ENCODE measurements around the gene MED20. TPM values are rescaled to one million over a fixed set of nuclear protein-coding genes. Genes with fewer than 3 reads are reported as not detected.
"Not testable (repeated sequence)": the region's sequence is repeated elsewhere in the genome, so short reads cannot be mapped to it uniquely, and the experiment has no call there.

Gene MED20
- total RNA-seq, 1 donor from 2014 or later = 18.3 TPM

DNA sequence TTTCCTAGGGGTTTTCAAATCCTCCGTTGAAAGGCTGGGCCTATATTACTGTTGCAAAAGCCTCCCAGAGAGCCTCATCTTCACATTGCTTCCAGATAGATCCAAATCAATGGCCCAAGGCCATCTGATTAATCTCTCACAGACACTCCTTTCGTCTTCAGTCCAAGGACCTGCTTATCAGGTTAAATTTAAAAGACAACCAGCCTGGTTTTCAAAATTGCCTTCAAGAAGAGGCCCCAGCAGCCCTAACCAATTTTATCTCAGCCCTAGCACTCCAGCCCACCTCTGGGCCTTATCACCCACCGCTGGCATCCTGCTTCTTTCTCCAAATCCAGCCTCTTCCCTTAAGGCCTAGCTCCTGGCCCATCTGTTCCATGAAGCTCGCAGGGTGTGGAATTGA lies 36.2 kb upstream of the MED20 start:
- TF ChIP-seq, protein P1, sequence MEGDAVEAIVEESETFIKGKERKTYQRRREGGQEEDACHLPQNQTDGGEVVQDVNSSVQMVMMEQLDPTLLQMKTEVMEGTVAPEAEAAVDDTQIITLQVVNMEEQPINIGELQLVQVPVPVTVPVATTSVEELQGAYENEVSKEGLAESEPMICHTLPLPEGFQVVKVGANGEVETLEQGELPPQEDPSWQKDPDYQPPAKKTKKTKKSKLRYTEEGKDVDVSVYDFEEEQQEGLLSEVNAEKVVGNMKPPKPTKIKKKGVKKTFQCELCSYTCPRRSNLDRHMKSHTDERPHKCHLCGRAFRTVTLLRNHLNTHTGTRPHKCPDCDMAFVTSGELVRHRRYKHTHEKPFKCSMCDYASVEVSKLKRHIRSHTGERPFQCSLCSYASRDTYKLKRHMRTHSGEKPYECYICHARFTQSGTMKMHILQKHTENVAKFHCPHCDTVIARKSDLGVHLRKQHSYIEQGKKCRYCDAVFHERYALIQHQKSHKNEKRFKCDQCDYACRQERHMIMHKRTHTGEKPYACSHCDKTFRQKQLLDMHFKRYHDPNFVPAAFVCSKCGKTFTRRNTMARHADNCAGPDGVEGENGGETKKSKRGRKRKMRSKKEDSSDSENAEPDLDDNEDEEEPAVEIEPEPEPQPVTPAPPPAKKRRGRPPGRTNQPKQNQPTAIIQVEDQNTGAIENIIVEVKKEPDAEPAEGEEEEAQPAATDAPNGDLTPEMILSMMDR (IDR thresholded peaks at IDR 0.05) = no peak
- ATAC-seq (no peak), DNase-seq (no peak)
- H3K27ac ChIP-seq = no peak overlapping the region
- no peak overlapping the region for H3K4me3 ChIP-seq
- H3K27me3 ChIP-seq = no peaks in the 10 kb centered on the region
- H3K9me3 ChIP-seq = no peaks in the 10 kb centered on the region
- H3K36me3 ChIP-seq = no peaks in the 10 kb centered on the region
- H3K4me1 ChIP-seq = peaks cover 4% of the 10 kb centered on the region
- intact Hi-C loops (cut with DNase I) = no loop called here

DNA sequence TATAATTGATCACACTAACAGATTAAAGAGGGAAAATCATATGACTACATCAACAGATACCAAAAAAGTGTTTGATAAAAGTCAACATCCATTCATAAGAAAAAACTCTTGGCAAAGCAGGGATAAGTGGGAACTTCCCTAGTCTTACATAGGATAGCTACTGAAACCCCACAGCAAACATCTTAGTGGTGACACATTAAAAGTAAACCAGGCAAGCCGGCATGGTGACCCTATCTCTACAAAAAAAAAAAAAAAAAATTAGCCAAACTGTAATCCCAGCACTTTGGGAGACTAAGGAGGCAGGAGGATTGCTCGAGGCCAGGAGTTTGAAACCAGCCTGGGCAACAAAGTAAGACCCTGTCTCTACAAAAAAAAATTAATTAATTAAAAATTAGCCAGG lies 34.5 kb upstream of the MED20 start:
- Histone ChIP-seq H3K36me3 (no peaks in the 10 kb centered on the region), H3K4me3 (no peak overlapping the region), H3K4me1 (no peaks in the 10 kb centered on the region), H3K9me3 (no peaks in the 10 kb centered on the region), H3K27ac (no peak overlapping the region), H3K27me3 (no peaks in the 10 kb centered on the region)
- intact Hi-C loops (cut with DNase I) = no loop called here
- DNase-seq (no peak), ATAC-seq (no peak)
- TF ChIP-seq, protein P1 (IDR thresholded peaks at IDR 0.05) = no peak

DNA sequence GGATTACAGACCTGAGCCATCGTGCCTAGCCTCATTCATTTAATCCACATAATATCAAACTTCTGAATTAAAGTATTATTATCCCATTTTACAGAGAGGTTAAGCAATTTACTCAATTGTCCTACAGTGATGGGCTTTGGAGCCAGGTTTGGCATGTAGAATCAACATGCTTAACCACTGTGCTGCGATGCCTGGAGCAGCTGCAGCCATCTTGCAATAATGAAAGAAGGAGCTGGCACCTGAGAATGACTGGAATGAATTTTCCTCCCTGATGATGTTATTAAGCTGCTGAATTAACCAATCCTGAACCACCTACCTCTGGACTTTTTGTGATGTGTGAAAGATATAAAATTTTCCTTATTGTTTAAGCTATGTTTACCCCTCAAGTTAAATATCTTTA lies 33.7 kb upstream of the MED20 start:
- H3K36me3 ChIP-seq = no peaks in the 10 kb centered on the region
- no peak for DNase-seq
- TF ChIP-seq, protein P1 (IDR thresholded peaks at IDR 0.05) = no peak
- H3K9me3 ChIP-seq = no peaks in the 10 kb centered on the region
- no peak overlapping the region for H3K27ac ChIP-seq
- no peaks in the 10 kb centered on the region for H3K27me3 ChIP-seq
- no peak for ATAC-seq
- intact Hi-C loops (cut with DNase I) = no loop called here
- H3K4me3 ChIP-seq = no peak overlapping the region
- H3K4me1 ChIP-seq = no peaks in the 10 kb centered on the region

DNA sequence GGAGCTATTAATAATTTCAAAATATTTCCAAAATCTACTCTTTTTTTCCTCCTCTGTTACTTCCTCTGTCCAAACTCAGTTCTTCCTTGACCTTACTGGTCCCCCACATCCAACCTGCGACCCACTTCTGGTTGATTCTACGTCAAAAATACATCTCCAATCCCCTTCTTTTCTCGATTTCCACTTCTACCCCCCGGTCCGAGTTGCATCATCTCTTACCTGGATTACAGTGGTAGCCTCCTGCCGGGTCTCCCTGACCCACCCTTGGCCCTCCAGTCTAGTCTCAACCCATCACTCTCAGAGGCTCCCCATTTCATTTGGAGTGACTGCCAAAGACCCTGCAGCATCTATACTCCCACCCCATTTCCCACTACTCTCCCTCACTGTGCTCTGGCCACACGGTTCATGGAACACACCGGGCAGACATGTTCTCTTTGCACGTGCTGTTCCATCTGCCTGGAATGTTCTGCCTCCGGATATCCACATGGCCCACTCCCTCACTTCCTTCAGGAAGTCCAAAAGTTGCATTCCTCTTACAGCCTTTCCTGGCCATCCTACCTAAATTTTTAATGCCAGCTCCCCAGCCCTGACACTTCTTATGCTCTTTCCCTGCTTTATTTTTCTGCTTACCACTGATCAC lies 26.8 kb upstream of the MED20 start:
- Histone ChIP-seq H3K4me1 (peaks cover 7% of the 10 kb centered on the region), H3K27ac (no peak overlapping the region), H3K36me3 (no peaks in the 10 kb centered on the region), H3K9me3 (no peaks in the 10 kb centered on the region), H3K4me3 (no peak overlapping the region), H3K27me3 (no peaks in the 10 kb centered on the region)
- DNase-seq (no peak), ATAC-seq (peak; percentile 41)
- intact Hi-C loops (cut with DNase I) = no loop called here
- TF ChIP-seq, protein P1 (IDR thresholded peaks at IDR 0.05) = no peak

DNA sequence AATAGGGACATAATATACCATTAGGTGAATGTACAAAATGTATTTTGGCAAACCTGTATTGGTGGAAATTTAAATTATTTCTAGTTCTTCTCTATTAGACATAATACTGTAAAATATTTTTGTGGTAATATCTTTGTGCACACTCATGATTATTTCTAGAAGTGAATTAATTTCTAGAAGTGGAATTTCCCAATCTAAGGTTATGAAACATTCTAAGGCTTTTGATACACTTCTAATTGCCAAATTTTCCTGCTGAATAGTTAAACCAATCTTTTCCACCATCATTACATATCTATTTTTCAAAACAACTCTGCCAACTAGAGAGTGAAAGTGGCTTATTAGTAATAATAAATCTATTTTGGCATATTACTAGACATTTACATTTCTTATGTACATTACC lies 22.5 kb upstream of the MED20 start:
- TF ChIP-seq, protein P1 (IDR thresholded peaks at IDR 0.05) = no peak
- no peak for ATAC-seq
- intact Hi-C loops (cut with DNase I) = no loop called here

DNA sequence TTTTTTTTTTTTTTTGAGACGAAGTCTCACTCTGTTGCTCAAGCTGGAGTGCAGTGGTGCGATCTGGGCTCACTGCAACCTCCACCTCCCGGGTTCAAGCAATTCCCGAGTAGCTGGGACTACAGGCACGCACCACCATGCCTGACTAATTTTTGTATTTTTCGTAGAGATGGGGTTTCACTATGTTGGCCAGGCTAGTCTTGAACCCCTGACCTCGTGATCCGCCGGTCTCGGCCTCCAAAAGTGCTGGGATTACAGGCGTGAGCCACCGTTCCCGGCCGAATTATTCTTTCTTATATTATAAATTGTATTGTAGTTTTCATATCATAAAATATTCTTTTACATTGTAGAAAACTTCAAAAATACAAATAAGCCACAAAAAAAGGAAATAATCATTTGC lies 21.9 kb upstream of the MED20 start:
- intact Hi-C loops (cut with DNase I); DNase-seq; H3K9me3 ChIP-seq; H3K4me3 ChIP-seq; H3K36me3 ChIP-seq; H3K27ac ChIP-seq; ATAC-seq; H3K27me3 ChIP-seq: not testable (repeated sequence)
- peaks cover 43% of the 10 kb centered on the region for H3K4me1 ChIP-seq

More for the DNA sequence above, 22.5 kb upstream of the MED20 start:
- Histone ChIP-seq H3K9me3 (no peaks in the 10 kb centered on the region), H3K4me3 (no peak overlapping the region), H3K36me3 (no peaks in the 10 kb centered on the region), H3K4me1 (peaks cover 37% of the 10 kb centered on the region), H3K27ac (no peak overlapping the region), H3K27me3 (no peaks in the 10 kb centered on the region)
- DNase-seq = no peak
